GM18507 (cell line): Measurements from ENCODE around the gene PTGER2.

ENCODE experiments used
- DNase-seq: peaks from one replicate; pipeline ENCODE4 v3.0.0; 2011; ENCODE audit warnings: low read depth; ENCODE audit not compliant: insufficient read length; ENCODE audit errors: extremely low spot score
- FAIRE-seq: peaks from 2 replicates; lab custom pipeline; 2011; peaks lifted over from hg19 to GRCh38; lab: Jason Lieb, UNC

PTGER2 gene

DNA sequence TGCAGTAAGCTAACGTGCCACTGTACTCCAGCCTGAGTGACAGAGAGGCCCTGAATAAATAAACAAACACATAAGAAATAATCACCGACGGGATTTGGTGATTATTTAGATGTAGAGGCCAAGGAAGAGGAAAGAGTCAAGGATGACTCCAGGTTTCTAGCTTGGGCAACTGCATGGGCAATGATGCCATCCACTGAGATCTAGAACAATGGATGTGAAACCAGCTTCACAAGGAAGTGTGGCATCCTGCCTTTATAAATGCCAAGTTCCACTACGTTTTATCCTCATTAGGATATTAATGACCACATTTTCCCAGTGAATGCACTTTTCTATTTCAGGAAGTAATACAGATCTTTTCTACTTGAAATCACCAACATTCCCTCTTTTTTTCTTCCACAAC, 10.9 kb upstream of the PTGER2 start:
- FAIRE-seq (no peak), DNase-seq (no peak)

DNA sequence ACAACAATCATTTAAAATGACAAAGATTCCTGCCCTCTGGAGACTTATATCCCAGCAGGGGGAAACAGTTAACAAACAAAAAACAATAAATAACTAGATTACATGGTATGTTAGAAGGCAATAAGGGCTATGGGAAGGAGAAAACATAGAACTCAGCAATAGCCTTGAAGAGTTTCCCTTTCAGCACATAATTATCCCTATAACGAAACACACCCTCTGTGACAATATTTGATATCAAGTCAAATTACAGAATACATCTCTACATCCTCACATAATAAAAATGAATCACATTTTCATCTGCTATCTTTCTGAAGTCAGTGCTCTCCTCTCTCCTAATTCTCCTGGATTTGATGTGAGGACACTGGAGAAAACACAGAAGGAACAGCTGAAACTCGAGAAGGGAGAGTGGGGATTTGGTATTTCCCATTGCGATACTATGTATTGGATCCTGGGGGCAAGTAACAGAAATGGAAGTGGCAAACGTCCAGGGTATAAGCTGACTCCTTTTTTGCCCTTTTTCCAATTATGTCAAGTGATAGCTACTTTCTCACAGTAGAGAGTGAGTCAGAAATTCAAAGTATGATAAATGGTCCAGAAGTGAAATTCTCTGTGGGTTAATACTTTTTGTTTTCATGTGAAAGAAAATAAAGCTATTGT, 9.7 kb upstream of the PTGER2 start:
- DNase-seq (no peak), FAIRE-seq (no peak)

DNA sequence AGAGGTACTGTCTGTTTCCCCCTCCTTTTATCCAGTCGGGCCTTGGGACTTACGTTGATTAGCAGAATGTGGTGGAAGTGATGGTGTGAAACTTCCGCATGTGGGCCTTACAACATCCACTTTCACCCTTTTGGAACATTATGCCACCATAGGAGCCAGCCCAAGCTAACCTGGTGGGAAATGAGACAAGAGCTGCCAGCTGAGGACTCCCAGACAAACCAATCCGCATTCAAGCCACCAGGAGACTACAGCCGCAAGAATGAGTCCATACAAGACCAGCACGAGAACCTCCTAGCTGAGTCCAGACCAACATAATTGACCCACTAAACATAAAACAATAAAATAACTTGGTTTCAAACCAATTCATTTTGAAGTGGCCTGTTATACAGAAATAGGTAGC, 9.1 kb upstream of the PTGER2 start:
- FAIRE-seq = no peak
- no peak for DNase-seq

DNA sequence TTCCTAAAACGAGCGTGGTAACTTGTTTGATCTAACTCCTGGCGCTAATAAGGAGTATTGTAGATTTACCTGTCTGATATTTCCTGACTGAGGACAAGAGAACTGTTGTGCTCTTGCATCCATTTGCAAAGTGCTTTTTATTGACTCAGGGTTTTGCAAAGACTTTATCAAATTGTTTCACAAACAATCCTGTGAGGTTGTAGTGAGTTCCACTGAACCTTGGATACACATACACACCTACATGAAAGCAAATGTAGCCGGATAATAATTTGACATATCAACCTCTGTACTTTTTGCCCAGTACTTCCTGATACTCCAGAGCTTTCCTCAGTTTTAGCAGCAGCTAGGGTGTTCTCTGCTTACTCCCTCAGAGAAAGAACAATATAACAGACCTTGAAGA, 6.7 kb upstream of the PTGER2 start:
- DNase-seq (no peak), FAIRE-seq (no peak)

- DNase-seq = no peak
These were observed 6.2 kb upstream of the PTGER2 start for GRCh38 chr14:52307905-52308304.

GRCh38 chr14:52310541-52310940, 3.6 kb upstream of the PTGER2 start:
- no peak for DNase-seq
- FAIRE-seq = no peak

More at GRCh38 chr14:52307905-52308304, 6.2 kb upstream of the PTGER2 start:
- no peak for FAIRE-seq

DNA sequence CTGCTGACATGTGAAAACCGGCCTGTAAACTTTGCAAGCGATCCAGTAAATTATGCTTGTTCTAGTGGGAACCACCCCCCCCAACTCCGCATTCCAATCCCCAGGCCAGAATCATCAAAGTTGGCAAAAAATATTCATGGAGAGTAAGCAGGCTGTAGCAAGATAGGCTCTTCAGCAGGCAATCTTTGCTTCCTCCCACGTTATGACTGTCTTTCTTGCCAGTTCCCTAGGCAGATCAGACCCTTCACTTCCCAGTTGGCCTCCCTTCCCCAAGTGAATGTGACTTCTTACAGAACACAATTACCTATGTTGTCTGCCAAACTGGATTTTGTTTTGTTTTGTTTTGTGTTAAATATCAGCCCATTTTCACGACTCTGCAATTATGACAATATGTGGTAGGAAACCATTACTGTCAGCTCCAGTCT, 1.2 kb upstream of the PTGER2 start:
- FAIRE-seq = no peak
- DNase-seq = no peak

DNA sequence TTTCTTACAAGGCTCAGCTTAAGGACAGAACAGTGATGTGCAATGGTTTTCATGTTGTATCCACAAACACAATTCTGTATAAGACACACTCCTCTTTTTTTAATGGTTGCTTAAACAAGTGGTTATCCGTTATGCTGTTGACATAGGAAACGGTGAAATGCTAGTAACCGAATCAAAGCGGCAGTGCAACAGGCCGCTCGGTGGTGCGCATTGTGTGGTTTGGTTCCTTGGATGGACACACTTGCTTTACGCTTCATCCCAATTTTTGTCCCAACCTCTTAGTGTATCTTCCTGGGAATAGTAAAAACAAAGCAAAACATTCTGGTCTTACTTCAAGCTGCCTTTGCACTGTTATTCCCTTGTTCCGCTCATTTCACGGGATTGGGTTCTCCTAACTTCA, 650 bp upstream of the PTGER2 start:
- FAIRE-seq = no peak
- DNase-seq = no peak

DNA sequence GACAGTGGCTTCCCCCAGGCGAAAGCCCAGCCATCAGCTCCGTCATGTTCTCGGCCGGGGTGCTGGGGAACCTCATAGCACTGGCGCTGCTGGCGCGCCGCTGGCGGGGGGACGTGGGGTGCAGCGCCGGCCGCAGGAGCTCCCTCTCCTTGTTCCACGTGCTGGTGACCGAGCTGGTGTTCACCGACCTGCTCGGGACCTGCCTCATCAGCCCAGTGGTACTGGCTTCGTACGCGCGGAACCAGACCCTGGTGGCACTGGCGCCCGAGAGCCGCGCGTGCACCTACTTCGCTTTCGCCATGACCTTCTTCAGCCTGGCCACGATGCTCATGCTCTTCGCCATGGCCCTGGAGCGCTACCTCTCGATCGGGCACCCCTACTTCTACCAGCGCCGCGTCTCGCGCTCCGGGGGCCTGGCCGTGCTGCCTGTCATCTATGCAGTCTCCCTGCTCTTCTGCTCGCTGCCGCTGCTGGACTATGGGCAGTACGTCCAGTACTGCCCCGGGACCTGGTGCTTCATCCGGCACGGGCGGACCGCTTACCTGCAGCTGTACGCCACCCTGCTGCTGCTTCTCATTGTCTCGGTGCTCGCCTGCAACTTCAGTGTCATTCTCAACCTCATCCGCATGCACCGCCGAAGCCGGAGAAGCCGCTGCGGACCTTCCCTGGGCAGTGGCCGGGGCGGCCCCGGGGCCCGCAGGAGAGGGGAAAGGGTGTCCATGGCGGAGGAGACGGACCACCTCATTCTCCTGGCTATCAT, 663 bp downstream of the PTGER2 start:
- DNase-seq (no peak), FAIRE-seq (no peak)

DNA sequence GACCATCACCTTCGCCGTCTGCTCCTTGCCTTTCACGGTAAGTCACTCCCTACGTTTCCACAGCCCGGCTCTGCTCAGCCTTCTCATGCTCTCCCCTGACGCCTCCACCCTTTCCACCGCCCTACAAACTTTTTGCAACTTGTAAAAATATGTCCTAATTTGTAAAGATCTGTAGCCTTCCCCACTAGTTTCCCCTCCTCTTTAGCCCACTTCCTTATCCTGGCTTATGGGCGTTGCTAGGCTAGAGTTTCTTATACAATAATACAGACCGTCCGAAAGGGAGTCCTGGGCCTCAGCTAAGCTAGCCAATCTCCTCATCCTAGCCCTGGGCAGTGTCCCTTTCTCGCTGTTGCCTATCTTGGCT, 1.2 kb downstream of the PTGER2 start:
- FAIRE-seq (peak; percentile 41), DNase-seq (no peak)

DNA sequence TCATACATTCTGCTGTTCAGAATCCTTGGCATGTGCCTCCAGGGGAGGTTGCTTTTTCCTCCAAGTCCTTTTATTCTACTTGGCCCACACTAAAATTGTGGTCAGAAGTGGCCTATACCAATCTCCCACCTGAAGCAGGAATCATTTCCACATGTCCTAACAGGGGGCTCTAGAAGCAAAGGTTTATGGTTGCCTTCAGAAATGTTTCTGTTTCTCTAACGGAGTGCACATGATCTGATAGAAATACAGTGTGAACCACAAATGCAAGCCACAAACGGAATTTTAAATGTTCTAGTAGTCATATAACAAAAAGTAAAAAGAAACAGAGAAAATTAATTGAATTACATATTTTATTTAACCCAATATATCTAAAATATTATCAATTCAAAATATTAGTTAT, 4.0 kb downstream of the PTGER2 start:
- no peak for DNase-seq
- FAIRE-seq = no peak

- no peak for DNase-seq
- no peak for FAIRE-seq
These were observed 4.9 kb downstream of the PTGER2 start for GRCh38 chr14:52318826-52319645.

DNA sequence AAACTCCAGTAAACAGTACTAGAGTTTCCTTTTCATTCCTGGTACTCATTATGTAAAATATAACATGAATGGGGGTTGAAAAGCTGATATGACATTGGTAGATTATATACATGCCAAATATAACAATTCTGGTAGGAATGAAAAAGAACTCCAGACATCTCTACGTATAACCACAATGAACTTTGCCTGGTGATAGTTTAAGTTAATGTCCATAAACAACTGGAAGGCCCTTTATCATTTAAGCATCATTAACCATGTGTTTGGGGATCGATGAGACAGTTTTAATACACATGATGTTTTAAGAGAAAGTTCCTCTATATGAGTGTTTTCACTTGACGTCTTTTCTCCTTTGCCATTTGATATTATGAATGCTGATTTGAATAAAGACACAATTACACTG, 5.8 kb downstream of the PTGER2 start:
- no peak for FAIRE-seq
- DNase-seq = no peak

DNA sequence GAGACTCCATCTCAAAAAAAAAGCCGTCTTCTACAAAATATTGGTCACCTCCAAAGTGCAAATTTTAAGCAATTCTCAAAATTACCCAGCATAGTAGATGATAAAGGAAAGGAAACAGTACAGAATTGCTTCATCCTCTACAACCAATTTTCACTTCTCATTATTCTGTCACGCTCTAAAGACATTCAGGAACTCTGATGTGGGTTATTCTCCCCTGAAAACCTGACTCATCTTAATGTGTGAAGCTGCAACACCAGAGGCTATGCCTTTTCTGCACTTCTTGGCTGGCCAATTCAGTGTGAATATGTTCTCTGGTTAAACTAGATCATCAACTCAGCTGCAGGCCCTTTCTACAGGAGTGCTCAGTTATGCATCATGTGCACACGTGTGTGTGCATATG, 11.0 kb downstream of the PTGER2 start:
- DNase-seq (peak; percentile 54), FAIRE-seq (peak; percentile 98)

GRCh38 chr14:52325630-52326029, 11.5 kb downstream of the PTGER2 start:
- FAIRE-seq (no peak), DNase-seq (no peak)

DNA sequence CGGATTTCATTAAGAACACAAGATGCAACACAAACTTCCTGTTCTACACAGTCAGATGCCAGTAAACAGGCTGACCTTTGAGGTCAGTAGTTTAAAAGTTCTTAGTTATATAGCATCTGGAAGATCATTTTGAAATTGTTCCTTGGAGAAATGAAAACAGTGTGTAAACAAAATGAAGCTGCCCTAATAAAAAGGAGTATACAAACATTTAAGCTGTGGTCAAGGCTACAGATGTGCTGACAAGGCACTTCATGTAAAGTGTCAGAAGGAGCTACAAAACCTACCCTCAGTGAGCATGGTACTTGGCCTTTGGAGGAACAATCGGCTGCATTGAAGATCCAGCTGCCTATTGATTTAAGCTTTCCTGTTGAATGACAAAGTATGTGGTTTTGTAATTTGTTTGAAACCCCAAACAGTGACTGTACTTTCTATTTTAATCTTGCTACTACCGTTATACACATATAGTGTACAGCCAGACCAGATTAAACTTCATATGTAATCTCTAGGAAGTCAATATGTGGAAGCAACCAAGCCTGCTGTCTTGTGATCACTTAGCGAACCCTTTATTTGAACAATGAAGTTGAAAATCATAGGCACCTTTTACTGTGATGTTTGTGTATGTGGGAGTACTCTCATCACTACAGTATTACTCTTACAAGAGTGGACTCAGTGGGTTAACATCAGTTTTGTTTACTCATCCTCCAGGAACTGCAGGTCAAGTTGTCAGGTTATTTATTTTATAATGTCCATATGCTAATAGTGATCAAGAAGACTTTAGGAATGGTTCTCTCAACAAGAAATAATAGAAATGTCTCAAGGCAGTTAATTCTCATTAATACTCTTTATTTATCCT, 13.5 kb downstream of the PTGER2 start:
- DNase-seq = no peak
- peak; percentile 84 for FAIRE-seq

- no peak for FAIRE-seq
- DNase-seq = no peak
These were observed 14.2 kb downstream of the PTGER2 start for GRCh38 chr14:52328276-52328675.

DNA sequence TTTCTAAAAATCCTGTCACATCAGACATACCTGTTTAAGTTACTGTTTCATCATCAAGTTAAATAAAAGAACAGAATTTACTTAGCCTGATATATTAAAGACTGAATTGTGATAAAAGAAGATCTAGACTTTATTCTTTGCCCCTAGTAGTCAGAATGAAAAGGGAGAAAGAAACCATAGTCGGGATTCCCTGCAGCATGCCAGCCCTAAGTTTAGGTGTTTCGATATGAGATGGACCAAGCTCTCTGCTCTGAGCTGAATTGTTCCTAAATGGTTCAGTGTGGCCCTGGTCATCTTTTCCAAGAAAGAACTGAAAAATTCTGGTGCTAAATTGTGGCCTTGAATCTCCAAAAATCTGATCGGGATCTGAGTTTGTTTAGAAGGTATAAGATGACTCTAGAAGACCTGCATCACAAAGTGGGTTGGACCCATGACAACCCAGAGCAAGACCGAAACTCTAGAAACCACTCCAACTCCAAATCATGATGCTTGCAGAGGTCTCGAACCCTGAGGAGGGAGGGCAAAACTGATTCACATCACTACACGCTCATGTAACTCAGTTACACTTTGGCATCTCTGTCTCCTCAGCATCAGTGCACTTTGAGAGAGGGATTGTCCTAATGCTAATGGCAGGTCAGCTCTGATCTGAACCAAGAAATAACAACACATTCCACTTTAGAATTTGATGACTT, 15.7 kb downstream of the PTGER2 start:
- FAIRE-seq (peak; percentile 85), DNase-seq (no peak)

GRCh38 chr14:52332269-52332668, 18.2 kb downstream of the PTGER2 start:
- FAIRE-seq (no peak), DNase-seq (no peak)
